HG02840 (cell line): ENCODE results near the gene FAS.

ENCODE experiments used
- ATAC-seq: cut with Tn5 transposase; IDR thresholded peaks from one replicate; pipeline ENCODE4 v1.9.1; 2021; ENCODE audit warnings: mild to moderate bottlenecking, moderate library complexity, moderate number of reproducible peaks; ENCODE audit not compliant: unreplicated experiment, low FRiP score

The FAS gene

GRCh38 chr10:89029785-89030437 lies 39.3 kb downstream of the FAS start:
- no peak for ATAC-seq

- ATAC-seq = no peak
These were observed 40.2 kb downstream of the FAS start for GRCh38 chr10:89030791-89031190.

GRCh38 chr10:89032141-89032891 lies 41.7 kb downstream of the FAS start:
- ATAC-seq = no peak

- ATAC-seq = no peak
These were observed 44.9 kb downstream of the FAS start for GRCh38 chr10:89035461-89035860.

GRCh38 chr10:89037096-89037495 lies 46.5 kb downstream of the FAS start:
- no peak for ATAC-seq

GRCh38 chr10:89042562-89042961 lies 52.0 kb downstream of the FAS start:
- no peak for ATAC-seq

GRCh38 chr10:89043052-89043451 lies 52.5 kb downstream of the FAS start:
- ATAC-seq = no peak

GRCh38 chr10:89047397-89047796 lies 56.8 kb downstream of the FAS start:
- no peak for ATAC-seq

- no peak for ATAC-seq
These were observed 61.0 kb downstream of the FAS start for GRCh38 chr10:89051593-89051992.

- ATAC-seq = no peak
These were observed 63.0 kb downstream of the FAS start for GRCh38 chr10:89053555-89053954.

GRCh38 chr10:89055159-89055558 lies 64.6 kb downstream of the FAS start:
- no peak for ATAC-seq

- no peak for ATAC-seq
These were observed 72.3 kb downstream of the FAS start for GRCh38 chr10:89062861-89063260.

- no peak for ATAC-seq
These were observed 72.9 kb downstream of the FAS start for GRCh38 chr10:89063465-89063864.

- no peak for ATAC-seq
These were observed 74.2 kb downstream of the FAS start for GRCh38 chr10:89064748-89065147.
